Neuronal stem cell (in vitro differentiated cells): Measurements from ENCODE around the gene RPUSD4.

Experiments used
- DNase-seq: peaks from one replicate; pipeline ENCODE4 v3.0.0-alpha.2; 2013; ENCODE audit warnings: low spot score
- H2AFZ ChIP-seq: one replicate; pipeline ENCODE4 v1.6.1; 2013; ENCODE audit warnings: mild to moderate bottlenecking, low read length, inconsistent platforms
- H2AK5ac ChIP-seq: 2 replicates; pipeline ENCODE4 v1.6.1; 2013; ENCODE audit warnings: low read depth, mild to moderate bottlenecking, inconsistent platforms, low read length, moderate library complexity, mixed read lengths
- H2BK120ac ChIP-seq: 2 replicates; pipeline ENCODE4 v1.6.1; 2013; ENCODE audit warnings: low read depth, mild to moderate bottlenecking, inconsistent platforms, low read length, moderate library complexity, mixed read lengths
- H2BK12ac ChIP-seq: one replicate; pipeline ENCODE4 v1.6.1; 2013; ENCODE audit warnings: low read length, inconsistent platforms
- H2BK15ac ChIP-seq: 2 replicates; pipeline ENCODE4 v1.6.1; 2013; ENCODE audit warnings: mild to moderate bottlenecking, low read length, inconsistent platforms, mixed read lengths
- H2BK5ac ChIP-seq: one replicate; pipeline ENCODE4 v1.6.1; 2013; ENCODE audit warnings: inconsistent platforms, mild to moderate bottlenecking, low read length, moderate library complexity
- H3K14ac ChIP-seq: one replicate; pipeline ENCODE4 v1.6.1; 2013; ENCODE audit warnings: low read length, inconsistent platforms
- H3K18ac ChIP-seq: 2 replicates; pipeline ENCODE4 v1.6.1; 2013; ENCODE audit warnings: low read length, inconsistent platforms
- H3K23ac ChIP-seq: 2 replicates; pipeline ENCODE4 v1.6.1; 2013; ENCODE audit warnings: low read depth, mild to moderate bottlenecking, mixed read lengths, low read length, inconsistent platforms; ENCODE audit not compliant: poor library complexity
- H3K27ac ChIP-seq: replicated peaks from 3 replicates; pipeline ENCODE4 v1.5.1; 2013; ENCODE audit warnings: low read length, inconsistent platforms
- H3K27me3 ChIP-seq, 3 experiments: 2 replicates each; pipeline ENCODE4 v1.6.1; 2013; ENCODE audit warnings: low read length in 3 of 3, mild to moderate bottlenecking in 2 of 3, inconsistent platforms in 1 of 3, low read depth in 1 of 3, mixed read lengths in 1 of 3, moderate library complexity in 1 of 3; ENCODE audit not compliant: control insufficient read depth in 3 of 3, insufficient read depth in 3 of 3
- H3K36me3 ChIP-seq, 2 donors: replicated peaks in 1 of 2; 2 replicates each; pipeline ENCODE4 v1.6.1; 2013; ENCODE audit warnings: low read length in 2 of 2; ENCODE audit not compliant: control insufficient read depth in 2 of 2, insufficient read depth in 2 of 2
- H3K4ac ChIP-seq: 2 replicates; pipeline ENCODE4 v1.6.1; 2013; ENCODE audit warnings: inconsistent platforms, mild to moderate bottlenecking, low read length, moderate library complexity
- H3K4me1 ChIP-seq, 2 donors: 1 replicate in 1 of 2; 2 replicates in 1 of 2; pipeline ENCODE4 v1.6.1; 2013; ENCODE audit warnings: low read length in 2 of 2, low read depth in 1 of 2; ENCODE audit not compliant: control insufficient read depth in 2 of 2, insufficient read depth in 1 of 2
- H3K4me2 ChIP-seq: one replicate; pipeline ENCODE4 v1.6.1; 2013; ENCODE audit warnings: mild to moderate bottlenecking, low read length, inconsistent platforms; ENCODE audit not compliant: insufficient read depth, poor library complexity, severe bottlenecking
- H3K4me3 ChIP-seq, 2 donors: 2 replicates each; pipeline ENCODE4 v1.5.1; 2013; ENCODE audit warnings: low read length in 2 of 2, mild to moderate bottlenecking in 2 of 2, inconsistent platforms in 1 of 2, moderate library complexity in 1 of 2
- H3K79me1 ChIP-seq: one replicate; pipeline ENCODE4 v1.6.1; 2013; ENCODE audit warnings: low read depth, mild to moderate bottlenecking, inconsistent platforms, low read length, moderate library complexity
- H3K9ac ChIP-seq: one replicate; pipeline ENCODE4 v1.6.1; 2013; ENCODE audit warnings: mild to moderate bottlenecking, low read depth, low read length, inconsistent platforms; ENCODE audit not compliant: poor library complexity
- H3K9me3 ChIP-seq, 2 donors: replicated peaks in 1 of 2; 2 replicates each; pipeline versions ENCODE3 to v1.6.1; 2013; ENCODE audit warnings: low read length in 2 of 2, mild to moderate bottlenecking in 2 of 2, inconsistent platforms in 1 of 2, low read depth in 1 of 2, mixed read lengths in 1 of 2, moderate library complexity in 1 of 2; ENCODE audit not compliant: control insufficient read depth in 2 of 2, insufficient read depth in 1 of 2
- H4K8ac ChIP-seq: one replicate; pipeline ENCODE4 v1.6.1; 2013; ENCODE audit warnings: low read depth, mild to moderate bottlenecking, inconsistent platforms, low read length, moderate library complexity
- H4K91ac ChIP-seq: one replicate; pipeline ENCODE4 v1.6.1; 2013; ENCODE audit warnings: low read length, low read depth, mild to moderate bottlenecking, inconsistent platforms; ENCODE audit not compliant: poor library complexity
- WGBS, 2 donors: extraction: QIAGEN DNeasy Blood & Tissue Kit; methylation state at CpG; one replicate each; pipeline ENCODE4 v1.1.7; 2013; ENCODE audit warnings: missing lambda C conversion rate in 2 of 2, mixed read lengths in 1 of 2; ENCODE audit not compliant: insufficient read length in 2 of 2, insufficient replicate concordance in 1 of 2; ENCODE audit errors: extremely low coverage in 2 of 2; 5-methylcytosine and 5-hydroxymethylcytosine counted together

The RPUSD4 gene

DNA sequence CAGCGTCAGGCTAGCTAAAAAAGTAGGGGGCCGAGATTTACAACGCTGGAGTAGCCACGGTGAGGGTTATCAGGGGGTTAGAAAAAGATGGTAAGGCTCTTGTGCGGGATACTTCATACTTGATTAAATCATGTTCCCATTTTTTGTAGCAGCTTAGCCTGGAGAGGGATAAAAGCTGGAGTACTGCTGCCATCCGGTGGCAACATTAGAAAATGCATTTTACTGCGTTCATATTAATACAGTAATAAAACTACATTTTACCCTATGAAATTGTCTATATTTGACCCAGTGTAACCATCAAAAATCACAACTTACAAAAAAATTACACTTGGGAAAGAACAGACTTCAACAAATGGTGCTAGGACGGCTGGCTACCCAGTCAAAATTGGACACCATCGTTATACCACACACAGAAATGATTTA is 17.3 kb downstream of the RPUSD4 start:
- H3K36me3 ChIP-seq: peaks cover 39 to 72% of the 10 kb centered on the region in 2 donors
- no peak overlapping the region for H2BK12ac ChIP-seq
- H3K4me2 ChIP-seq: no peak overlapping the region
- no peak overlapping the region for H3K27ac ChIP-seq
- DNase-seq: peak; percentile 41
- no peak overlapping the region for H4K91ac ChIP-seq
- no peaks in the 10 kb centered on the region for H3K79me1 ChIP-seq
- H2BK120ac ChIP-seq: no peak overlapping the region
- no peak overlapping the region for H2AK5ac ChIP-seq
- H3K27me3 ChIP-seq: peaks cover 0 to 1% (median 0%) of the 10 kb centered on the region in 3 experiments
- H3K23ac ChIP-seq: no peak overlapping the region
- no peak overlapping the region for H2AFZ ChIP-seq
- peaks cover 0 to 1% of the 10 kb centered on the region in 2 donors for H3K4me1 ChIP-seq
- H2BK5ac ChIP-seq: no peak overlapping the region
- peaks cover 15 to 23% of the 10 kb centered on the region in 2 donors for H3K9me3 ChIP-seq
- no peak overlapping the region for H2BK15ac ChIP-seq
- no peak overlapping the region for H3K4me3 ChIP-seq
- H3K14ac ChIP-seq: no peak overlapping the region
- no peak overlapping the region for H3K18ac ChIP-seq
- H3K9ac ChIP-seq: no peak overlapping the region
- H4K8ac ChIP-seq: no peak overlapping the region
- WGBS, 2 donors: no CpG with 5 or more reads among the region's 9 CpGs
- no peak overlapping the region for H3K4ac ChIP-seq

DNA sequence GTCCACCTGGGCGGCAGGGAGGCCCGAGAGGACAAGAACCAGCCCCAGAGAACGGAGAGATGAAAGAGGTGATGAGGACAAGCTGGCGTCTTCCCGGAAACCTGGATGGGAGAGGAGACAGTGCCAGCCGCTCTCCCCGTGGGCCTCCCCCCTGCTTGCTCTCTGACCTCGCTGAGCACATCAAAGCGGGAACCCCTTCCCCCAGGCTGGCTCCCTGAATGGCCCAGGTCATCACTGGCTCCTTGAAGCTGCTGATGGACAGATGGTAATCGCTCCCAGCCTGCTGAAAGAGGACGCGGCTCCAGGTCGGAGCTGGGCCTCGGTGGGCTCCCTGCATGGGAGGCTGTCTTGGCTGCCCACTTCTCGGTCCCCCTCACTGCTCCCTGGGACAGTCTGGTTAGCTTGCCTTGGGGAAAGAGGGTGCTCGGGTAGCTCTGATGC is 18.4 kb downstream of the RPUSD4 start:
- Histone ChIP-seq H2BK15ac (no peak overlapping the region), H3K79me1 (peaks cover 2% of the 10 kb centered on the region), H3K27me3 (peaks cover 0 to 1% (median 0%) of the 10 kb centered on the region in 3 experiments), H3K4me2 (no peak overlapping the region), H2BK12ac (peak overlapping the region; percentile 52), H3K9me3 (peaks cover 15 to 19% of the 10 kb centered on the region in 2 donors), H4K91ac (peak overlapping the region; percentile 22), H3K14ac (no peak overlapping the region), H4K8ac (no peak overlapping the region), H3K4me1 (peaks cover 0 to 1% of the 10 kb centered on the region in 2 donors), H3K23ac (peak overlapping the region; percentile 10), H2AFZ (no peak overlapping the region), H2BK120ac (no peak overlapping the region), H3K27ac (no peak overlapping the region), H3K36me3 (peaks cover 33 to 62% of the 10 kb centered on the region in 2 donors), H3K18ac (peak overlapping the region; percentile 88), H3K4ac (no peak overlapping the region), H2AK5ac (peak overlapping the region; percentile 64), H3K4me3 (no peak overlapping the region), H2BK5ac (peak overlapping the region; percentile 25), H3K9ac (peak overlapping the region; percentile 74)
- WGBS, 2 donors: no CpG with 5 or more reads among the region's 16 CpGs
- DNase-seq: no peak

DNA sequence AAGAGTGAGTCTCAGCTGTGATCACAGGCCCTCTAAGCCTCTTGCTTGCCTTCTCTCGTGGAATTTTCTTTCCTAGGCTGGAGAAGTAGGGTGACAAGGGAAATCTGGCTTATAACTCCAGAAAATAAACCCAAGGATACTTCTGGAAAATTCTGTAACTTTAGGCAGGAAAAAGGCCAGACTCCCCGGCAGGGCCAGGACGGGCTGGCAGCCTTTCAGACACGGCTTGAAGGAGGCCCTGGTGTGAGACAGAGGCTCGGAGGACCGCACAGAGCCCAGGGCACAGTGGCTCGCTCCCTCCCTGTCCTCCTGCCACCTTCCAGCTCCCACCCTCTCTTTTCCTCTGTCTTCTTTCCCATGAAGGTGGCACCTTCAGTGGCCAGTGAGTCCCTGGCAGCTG is 19.1 kb downstream of the RPUSD4 start:
- Histone ChIP-seq H3K27ac (no peak overlapping the region), H2BK120ac (no peak overlapping the region), H3K4ac (peak overlapping the region; percentile 24), H2AK5ac (no peak overlapping the region), H2BK12ac (no peak overlapping the region), H3K23ac (no peak overlapping the region), H3K4me2 (no peak overlapping the region), H3K9me3 (peaks cover 12% of the 10 kb centered on the region in 2 donors), H3K79me1 (peaks cover 2% of the 10 kb centered on the region), H3K18ac (no peak overlapping the region), H4K8ac (no peak overlapping the region), H2BK15ac (no peak overlapping the region), H3K4me3 (peak overlapping the region in 1 of 2 donors; percentile 45), H2BK5ac (no peak overlapping the region), H4K91ac (no peak overlapping the region), H3K36me3 (peaks cover 26 to 55% of the 10 kb centered on the region in 2 donors), H2AFZ (no peak overlapping the region), H3K4me1 (peaks cover 0 to 1% of the 10 kb centered on the region in 2 donors), H3K27me3 (peaks cover 0 to 1% (median 0%) of the 10 kb centered on the region in 3 experiments), H3K9ac (peak overlapping the region; percentile 27), H3K14ac (no peak overlapping the region)
- WGBS, 2 donors: no CpG with 5 or more reads among the region's 7 CpGs
- no peak for DNase-seq

DNA sequence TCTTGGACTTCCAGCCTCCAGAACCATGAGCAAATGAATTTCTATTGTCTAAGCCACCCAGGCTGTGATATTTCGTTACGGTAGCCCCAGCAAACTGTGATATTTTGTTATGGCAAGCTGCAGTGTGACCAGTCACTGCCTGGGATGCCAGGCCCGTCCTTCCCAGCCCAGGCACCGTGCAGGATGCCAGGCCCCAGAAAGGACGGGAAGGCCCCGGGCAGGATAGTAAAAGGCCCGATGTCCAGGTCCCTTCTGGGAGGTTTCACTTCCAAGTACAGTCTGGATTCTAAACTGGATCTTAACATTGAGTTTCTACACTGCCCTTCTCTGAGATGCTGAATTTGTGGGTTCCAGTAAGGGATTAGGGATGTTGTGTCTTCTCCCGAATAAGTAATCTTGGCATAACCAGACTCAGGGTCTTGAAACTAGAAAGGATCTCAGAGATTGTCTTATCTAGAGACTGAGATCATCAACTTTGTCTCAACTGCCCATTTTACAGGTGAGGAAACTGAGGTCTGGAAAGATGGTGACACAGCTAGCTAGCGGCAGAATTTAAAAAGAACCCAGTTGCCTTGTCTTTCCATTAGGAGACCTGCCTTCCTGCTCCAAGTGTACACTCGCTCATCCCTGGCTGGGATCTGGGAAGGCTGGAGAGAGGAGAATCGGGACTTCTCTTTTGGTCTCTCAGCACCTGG is 19.9 kb downstream of the RPUSD4 start:
- no CpG with 5 or more reads among the region's 11 CpGs for WGBS, 2 donors

More for the DNA sequence above, 19.9 kb downstream of the RPUSD4 start:
- Histone ChIP-seq H4K91ac (no peak overlapping the region), H3K27me3 (no peaks in the 10 kb centered on the region), H3K9me3 (peaks cover 5 to 6% of the 10 kb centered on the region in 2 donors), H3K4me2 (no peak overlapping the region), H3K14ac (no peak overlapping the region), H3K18ac (no peak overlapping the region), H3K36me3 (peaks cover 19 to 47% of the 10 kb centered on the region in 2 donors), H3K27ac (no peak overlapping the region), H2BK120ac (no peak overlapping the region), H2BK15ac (no peak overlapping the region), H4K8ac (no peak overlapping the region), H3K4me1 (peaks cover 0 to 6% of the 10 kb centered on the region in 2 donors), H2BK5ac (no peak overlapping the region), H3K79me1 (peaks cover 2% of the 10 kb centered on the region), H2BK12ac (no peak overlapping the region), H3K23ac (no peak overlapping the region), H2AFZ (no peak overlapping the region), H2AK5ac (no peak overlapping the region), H3K4me3 (no peak overlapping the region), H3K4ac (no peak overlapping the region), H3K9ac (no peak overlapping the region)
- DNase-seq: no peak
